ENCODE data around the gene TWNK.
"Not testable (repeated sequence)": the region's sequence is repeated elsewhere in the genome, so short reads cannot be mapped to it uniquely, and the experiment has no call there.

The TWNK gene

GRCh38 chr10:100975397-100975796 is 11.9 kb upstream of the TWNK start:
- not testable (repeated sequence) for DNase-seq

GRCh38 chr10:100976906-100977305 is 10.4 kb upstream of the TWNK start:
- no peak for DNase-seq

GRCh38 chr10:100977436-100977835 is 9.9 kb upstream of the TWNK start:
- DNase-seq = no peak

GRCh38 chr10:100978121-100978900 is 9.0 kb upstream of the TWNK start:
- no peak for DNase-seq

GRCh38 chr10:100978901-100979195 is 8.5 kb upstream of the TWNK start:
- DNase-seq = no peak

- no peak for DNase-seq
Measured at GRCh38 chr10:100979791-100980272, 7.5 kb upstream of the TWNK start.

- no peak for DNase-seq
Measured at GRCh38 chr10:100980311-100980710, 7.0 kb upstream of the TWNK start.

- no peak for DNase-seq
Measured at GRCh38 chr10:100980711-100981110, 6.6 kb upstream of the TWNK start.

GRCh38 chr10:100981178-100981772 is 6.1 kb upstream of the TWNK start:
- no peak for DNase-seq

- DNase-seq = no peak
Measured at GRCh38 chr10:100982916-100983830, 4.2 kb upstream of the TWNK start.

GRCh38 chr10:100983868-100984671 is 3.3 kb upstream of the TWNK start:
- no peak for DNase-seq

GRCh38 chr10:100984672-100985177 is 2.6 kb upstream of the TWNK start:
- no peak for DNase-seq

- DNase-seq = no peak
Measured at GRCh38 chr10:100985336-100985735, 2.0 kb upstream of the TWNK start.

GRCh38 chr10:100986623-100986951 is 756 bp upstream of the TWNK start:
- no peak for DNase-seq

GRCh38 chr10:100987685-100988049 is 324 bp downstream of the TWNK start:
- DNase-seq = no peak

- no peak for DNase-seq
Measured at GRCh38 chr10:100988166-100988565, 823 bp downstream of the TWNK start.

GRCh38 chr10:100989088-100989487 is 1.7 kb downstream of the TWNK start:
- no peak for DNase-seq

GRCh38 chr10:100993986-100994708 is 6.8 kb downstream of the TWNK start:
- DNase-seq = no peak

GRCh38 chr10:100995181-100995580 is 7.8 kb downstream of the TWNK start:
- no peak for DNase-seq

GRCh38 chr10:100996678-100997359 is 9.5 kb downstream of the TWNK start:
- no peak for DNase-seq

- no peak for DNase-seq
Measured at GRCh38 chr10:100997360-100998182, 10.2 kb downstream of the TWNK start.

Data from NCI-H1105 (cell line).